ENCODE measurements around the gene CDCA5.

CDCA5 gene, protein sequence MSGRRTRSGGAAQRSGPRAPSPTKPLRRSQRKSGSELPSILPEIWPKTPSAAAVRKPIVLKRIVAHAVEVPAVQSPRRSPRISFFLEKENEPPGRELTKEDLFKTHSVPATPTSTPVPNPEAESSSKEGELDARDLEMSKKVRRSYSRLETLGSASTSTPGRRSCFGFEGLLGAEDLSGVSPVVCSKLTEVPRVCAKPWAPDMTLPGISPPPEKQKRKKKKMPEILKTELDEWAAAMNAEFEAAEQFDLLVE
- 0.67 to 2.1 reads per million in 2 donors for total RNA-seq

DNA sequence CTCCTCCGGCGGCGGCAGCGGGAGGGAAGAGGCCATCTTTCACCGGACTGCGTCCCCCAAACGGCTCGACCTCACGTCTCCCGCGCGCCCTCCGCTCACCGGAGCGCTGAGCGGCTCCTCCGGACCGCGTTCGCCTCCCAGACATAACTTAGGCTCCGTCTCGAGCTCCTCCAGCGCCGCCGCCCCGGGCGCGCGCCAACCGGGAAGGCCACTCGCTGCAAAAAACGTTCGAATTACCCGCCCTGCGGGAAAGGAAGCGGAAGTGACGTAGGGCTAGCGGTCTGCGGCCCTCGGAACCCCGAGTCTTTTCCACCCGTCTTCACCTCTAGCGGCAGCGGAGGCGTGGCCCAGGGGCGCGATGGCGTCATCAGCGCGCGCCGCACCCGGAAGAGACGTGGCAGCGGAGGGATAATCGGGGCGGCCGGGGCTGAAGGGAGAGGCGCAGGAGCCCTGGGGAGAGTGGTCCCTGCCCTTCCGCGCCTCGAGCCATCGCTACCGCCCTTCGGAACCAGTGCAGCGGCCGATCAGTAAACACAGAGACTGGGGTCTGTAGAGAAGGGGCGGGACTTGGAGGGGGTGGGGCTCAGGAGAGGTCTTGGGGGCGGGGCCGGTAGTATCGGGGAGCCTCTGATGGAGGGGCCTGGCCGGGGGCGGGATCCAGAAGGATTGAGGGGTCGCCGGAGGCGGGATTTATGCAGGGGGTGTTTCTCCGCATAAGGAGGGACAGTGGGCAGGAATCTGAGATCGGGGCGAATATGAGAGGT, at the start of gene CDCA5, which contains the start of gene ZFPL1:
TSS of gene CDCA5 (minus strand) at position 207 of the 764 bp plus-strand sequence. CDS start at position 145, 62 bp downstream.
TSS of gene ZFPL1 (plus strand) at position 389 of the 764 bp plus-strand sequence. CDS start 477 bp downstream, outside the sequence.
- peak; percentile 86 for DNase-seq

DNA sequence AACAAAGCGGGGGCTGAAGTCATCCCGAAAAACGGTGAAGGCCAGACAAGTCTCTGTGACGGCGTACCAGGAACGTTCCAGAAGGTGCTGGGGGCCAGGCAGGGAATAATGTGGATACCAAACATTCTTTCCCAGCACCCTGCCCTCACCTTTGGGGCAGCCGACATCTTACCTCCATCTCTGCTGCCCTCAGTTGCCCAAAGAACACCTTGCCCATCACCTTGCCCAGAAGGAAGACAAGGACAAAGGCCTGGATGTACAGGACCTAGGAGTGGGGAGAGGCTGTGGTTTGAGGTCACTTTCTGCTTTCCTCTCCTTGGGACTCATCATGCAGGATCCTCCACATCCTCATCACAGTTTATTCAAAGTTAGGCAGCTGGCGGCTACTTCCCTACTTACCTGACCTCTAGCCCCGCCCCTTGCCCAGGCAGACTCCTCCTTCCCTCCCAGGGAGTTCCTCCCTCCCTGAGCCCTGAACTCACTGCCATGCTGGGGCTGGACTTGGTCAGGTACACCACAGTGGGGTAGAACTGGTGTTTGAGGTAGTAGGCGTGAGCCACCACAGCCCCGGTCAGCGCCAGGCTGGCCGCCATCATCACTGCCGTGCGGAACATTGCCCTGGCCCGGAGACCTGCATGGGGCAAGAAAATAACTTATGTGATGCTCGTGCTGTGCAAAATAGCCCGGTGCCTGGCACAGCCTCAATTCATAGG, 49.3 kb upstream of the CDCA5 start:
- no peak for DNase-seq

DNA sequence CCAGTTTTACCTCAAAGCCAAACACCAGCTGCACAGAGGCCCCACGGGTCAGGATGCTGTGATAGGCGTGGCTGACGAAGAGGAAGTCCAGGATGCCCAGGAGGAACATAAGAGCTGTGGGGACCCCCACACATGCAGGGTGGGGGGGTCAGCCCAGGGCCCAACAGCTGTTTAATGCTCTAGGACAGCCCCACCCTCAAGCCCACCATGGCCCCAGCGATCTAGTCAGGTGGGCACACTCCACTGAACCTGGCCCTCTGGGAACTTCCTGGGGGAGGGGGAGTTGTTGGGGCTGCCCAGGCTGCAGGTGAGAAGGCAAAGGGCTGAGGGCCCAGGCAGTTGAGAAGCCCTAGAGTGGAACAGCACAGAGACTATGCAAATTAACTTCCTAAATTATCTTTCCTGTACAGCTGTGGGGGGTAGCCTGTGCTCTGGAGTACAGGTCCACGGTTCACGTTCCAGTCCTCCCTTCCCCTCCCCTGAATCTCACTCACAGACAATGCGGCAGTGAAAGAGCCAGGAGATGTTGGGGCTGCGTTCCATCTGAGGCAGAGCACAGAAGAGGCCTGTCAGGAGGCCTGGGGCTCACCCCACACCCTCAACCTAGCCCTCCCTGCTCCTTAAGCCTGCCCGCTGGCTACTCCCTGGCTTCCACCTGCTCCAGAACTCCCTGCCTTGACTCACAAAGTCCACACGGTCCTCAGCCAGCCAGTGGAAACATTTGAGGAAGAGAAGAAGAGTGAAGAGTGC, 48.6 kb upstream of the CDCA5 start:
- no peak for DNase-seq

GRCh38 chr11:65131895-65132237, 48.0 kb upstream of the CDCA5 start:
- DNase-seq = no peak

DNA sequence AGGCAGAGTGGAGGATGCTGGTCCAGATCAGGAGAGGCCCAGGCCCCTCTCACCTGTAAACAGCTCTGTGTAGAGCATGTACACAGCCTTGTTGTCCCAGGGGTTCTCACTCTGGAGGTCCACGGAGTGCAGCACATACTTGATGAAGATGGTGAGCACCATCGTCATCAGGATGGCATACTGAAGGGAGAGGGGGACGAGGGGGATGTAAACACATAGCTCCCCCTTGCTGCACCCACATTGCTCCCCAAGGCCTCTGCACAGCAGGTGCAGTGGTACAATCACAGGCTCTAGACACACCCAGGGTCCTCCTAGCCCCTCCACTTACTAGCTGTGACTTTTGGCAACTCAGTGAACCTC, 47.6 kb upstream of the CDCA5 start:
- DNase-seq = no peak

DNA sequence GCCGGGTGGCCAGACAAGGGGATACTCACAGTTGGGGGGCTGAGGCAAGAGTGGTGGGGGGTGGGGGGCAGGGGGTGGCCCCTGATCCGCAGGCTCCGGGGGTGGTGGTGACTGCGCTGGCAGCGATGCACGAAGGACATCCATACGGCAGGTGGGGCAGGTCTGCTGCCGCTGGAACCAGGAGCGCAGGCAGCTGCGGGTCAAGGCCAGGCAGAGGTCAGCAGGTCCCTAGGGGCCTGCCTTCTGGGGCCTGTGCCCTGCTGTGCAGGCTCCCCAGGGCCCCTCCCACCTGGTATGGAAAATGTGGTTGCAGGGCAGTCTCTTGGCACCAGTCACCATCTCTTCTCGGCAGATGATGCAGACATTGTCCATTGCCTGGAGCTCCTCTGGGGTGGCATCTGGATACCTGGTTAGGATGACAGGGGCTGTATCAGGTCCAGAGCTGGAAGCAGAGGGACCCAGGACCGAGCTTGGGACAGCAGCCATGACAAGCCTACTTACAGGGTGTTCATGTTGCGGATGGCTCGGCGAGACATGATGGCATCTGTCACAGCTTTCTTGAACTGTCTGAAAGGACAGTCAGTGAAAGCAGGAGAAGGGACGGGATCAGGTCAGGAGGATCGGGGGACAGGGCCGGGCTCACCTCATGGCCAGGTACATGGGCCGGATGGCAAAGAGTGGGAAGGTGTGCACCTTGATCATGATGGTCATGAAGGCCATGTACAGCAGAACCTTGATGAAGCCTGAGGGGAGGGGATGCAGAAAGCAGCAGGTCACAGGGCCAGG, 47.0 kb upstream of the CDCA5 start:
- DNase-seq = no peak

- DNase-seq = no peak
Observed at GRCh38 chr11:65129649-65130441, 46.0 kb upstream of the CDCA5 start.

DNA sequence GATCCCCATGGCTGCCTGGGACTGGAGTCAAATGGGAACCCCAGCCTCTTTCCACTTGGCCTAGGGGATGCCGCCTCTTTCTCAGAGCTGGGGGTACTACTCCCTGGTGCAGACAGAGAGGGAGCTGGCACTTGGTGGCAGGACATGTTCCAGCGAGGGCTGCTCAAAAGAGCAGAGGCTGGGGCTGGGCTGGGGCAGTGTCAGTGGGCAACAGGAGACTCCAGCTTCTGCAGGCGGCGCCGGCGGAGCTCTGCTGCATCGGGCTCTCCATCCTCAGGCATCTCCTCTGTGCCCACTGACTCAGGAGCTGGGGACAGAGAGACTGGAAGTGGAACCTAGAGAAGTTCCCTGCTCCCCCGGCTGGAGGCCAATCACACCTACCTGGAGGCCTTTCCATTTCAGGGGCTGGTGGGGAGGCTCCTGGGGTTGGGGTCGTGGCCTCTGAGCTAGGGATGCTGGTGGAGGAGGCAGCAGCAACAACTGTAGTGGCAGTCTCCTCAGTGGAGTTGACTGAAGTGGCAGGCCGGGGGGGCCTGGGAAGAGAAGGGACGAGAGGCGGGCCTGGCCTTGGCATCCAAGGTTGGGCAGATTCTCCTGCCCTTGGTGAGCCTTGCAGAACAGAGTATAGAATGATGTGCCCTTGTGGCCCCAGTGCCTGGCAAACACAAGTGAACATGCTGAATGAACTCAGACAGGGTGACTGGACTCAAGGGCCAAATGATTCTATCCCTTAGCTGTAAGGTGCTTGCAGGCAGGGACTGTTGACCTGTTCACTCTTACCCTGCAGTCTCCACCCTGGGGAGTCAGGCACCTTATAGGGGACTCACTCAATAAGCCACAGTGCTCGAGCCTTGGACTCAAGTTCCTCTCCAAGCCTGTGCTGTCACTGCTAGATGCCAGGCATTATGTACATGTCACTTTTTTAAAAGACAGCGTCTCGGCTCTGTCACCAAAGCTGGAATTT, 44.6 kb upstream of the CDCA5 start:
- DNase-seq = no peak

- no peak for DNase-seq
Observed at GRCh38 chr11:65127473-65128181, 43.8 kb upstream of the CDCA5 start.

- DNase-seq = no peak
Observed at GRCh38 chr11:65126624-65127274, 42.9 kb upstream of the CDCA5 start.

DNA sequence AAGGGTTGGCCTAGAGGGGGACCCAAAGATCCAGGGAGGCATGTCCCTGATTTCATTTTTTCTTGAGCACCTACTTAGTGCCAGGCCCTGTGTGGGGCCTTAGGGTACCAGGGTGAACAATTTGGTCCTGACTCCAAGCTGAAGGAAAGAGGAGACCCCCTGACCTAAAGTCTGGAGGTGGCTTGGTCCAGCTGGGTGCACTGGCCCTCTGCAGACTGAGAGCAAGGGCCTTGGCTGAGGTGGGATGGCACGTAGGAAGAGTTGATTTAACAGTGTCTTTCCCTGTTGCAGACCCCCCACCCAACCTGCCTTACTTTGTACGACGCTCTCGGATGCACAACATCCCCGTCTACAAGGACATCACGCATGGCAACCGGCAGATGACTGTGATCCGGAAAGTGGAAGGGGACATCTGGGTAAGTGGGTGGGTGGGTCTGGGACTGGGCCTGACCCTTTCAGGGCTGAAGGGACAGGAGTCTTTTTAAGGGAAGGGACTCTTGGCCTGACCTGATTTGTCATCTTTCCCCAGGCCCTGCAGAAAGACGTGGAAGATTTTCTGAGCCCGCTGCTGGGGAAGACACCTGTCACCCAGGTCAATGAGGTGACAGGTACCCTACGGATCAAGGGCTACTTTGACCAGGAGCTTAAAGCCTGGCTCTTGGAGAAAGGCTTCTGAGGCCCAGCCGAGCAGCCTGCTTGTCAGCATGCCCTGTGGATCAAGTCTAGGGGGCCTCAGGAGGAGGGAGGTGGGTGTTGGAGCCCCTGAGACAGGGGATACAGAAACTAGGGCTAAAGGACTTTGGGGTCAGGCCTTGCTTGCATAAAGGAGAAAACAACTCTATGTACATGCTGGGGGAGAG, 41.6 kb upstream of the CDCA5 start:
- DNase-seq = no peak

DNA sequence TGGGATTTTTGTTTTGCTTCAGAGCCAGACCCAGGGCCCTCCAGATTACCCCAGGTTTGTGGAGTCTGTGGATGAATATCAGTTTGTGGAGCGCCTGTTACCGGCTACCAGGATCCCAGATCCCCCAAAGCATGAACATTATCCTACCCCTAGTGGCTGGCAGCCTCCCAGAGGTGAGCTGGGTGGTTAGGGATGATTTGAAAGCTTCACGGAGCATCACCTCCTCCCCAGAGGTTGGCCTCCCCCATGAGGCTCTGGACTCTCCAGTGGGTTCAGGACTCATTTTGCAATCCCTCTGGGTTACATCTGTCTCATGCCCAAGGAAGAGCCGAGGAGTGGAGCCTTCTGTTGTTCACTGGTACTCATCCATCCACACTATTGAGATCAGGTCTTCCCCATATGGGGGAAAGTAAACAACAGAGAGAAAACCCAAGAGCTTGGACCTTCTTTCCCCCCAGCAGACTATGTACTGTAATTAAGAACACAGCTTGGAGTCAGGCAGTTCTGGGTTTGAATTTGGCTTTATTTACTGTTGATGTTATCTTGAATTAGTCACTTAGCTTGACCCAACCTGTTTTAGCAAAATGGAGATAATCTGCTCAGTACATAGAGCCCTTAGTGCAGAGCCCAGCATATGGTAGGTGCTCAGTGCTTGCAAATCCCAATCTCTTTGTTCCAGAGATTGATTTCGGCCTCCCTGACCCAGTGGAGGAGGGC, 40.8 kb upstream of the CDCA5 start:
- no peak for DNase-seq

GRCh38 chr11:65121865-65122696, 38.2 kb upstream of the CDCA5 start, which contains the start of the genes FAU and MRPL49:
TSS of gene FAU (minus strand) at chr11:65122134. CDS start at chr11:65121813, 321 bp downstream.
TSS of gene MRPL49 (plus strand) at chr11:65122321. CDS start at chr11:65122347, 26 bp downstream.
- DNase-seq = peak; percentile 95

DNA sequence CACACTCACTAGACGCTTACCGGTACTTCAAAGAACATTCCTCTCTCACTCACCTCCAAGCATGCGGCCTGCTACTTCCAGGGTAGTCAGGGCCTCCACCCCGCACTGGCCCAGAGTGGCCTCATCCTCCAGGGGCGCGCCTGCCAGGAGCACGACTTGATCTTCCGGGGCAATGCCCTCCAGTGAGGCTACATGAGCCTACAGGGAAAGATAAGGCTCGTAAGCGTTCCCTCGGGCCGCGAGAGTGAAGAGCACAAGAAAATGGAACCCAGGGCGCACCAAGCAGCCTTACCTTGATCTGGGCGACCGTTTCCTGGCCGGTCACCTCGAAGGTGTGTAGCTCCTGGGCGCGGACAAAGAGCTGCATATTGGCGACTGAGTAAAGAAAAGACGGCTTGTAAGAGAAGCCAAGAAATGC, 37.6 kb upstream of the CDCA5 start:
- no peak for DNase-seq

GRCh38 chr11:65120831-65121230, 37.0 kb upstream of the CDCA5 start:
- DNase-seq = no peak

DNA sequence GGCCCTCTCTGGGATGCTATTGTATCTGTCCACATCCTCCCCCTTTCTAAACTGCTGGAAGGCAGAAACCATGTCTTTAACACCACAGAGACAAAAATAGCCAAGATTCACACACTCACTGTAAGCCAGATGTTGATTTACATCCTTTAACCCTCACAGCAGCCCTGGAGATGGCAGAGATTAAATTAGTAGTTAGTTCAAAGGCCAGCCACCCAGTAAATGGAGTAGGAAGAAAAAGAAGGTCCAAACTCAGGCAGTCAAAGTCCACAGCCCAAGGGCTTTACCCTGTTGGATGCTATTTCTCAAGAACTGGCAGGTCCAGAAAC, 35.8 kb upstream of the CDCA5 start:
- no peak for DNase-seq

Measured in activated gamma-delta T cell (primary cell).